A673 (cell line): ENCODE results near the gene RHEX. TPM values are rescaled to one million over a fixed set of nuclear protein-coding genes. Genes with fewer than 3 reads are reported as not detected.

ENCODE experiments used
- BruUV-seq: library from RNA; stranded (reverse); fragments of 400-500 nt; replicated peaks from 2 replicates; lab custom pipeline; 2021; lab: Mats Ljungman, UMichigan
- CTCF ChIA-PET: fragments of 300-600 bp; sonication (Branson Sonifier 250); formaldehyde crosslinking; loops from one replicate; lab custom pipeline; 2022; ENCODE audit warnings: antibody characterized with exemption; lab: Charles Lee
- POLR2A ChIA-PET: fragments of 300-600 bp; sonication (Branson Sonifier 250); formaldehyde crosslinking; loops from one replicate; lab custom pipeline; 2022; ENCODE audit warnings: antibody characterized with exemption; ENCODE audit not compliant: low non-redundant PET; lab: Charles Lee
- DNase-seq: peaks from one replicate; pipeline ENCODE4 v3.0.0-alpha.2; 2015; ENCODE audit warnings: low spot score
- H3K27ac ChIP-seq: fragments of 200-600 bp; sonication (generic); 2 replicates; pipeline ENCODE4 v1.5.1; 2016; ENCODE audit warnings: mixed run types, low read depth, mild to moderate bottlenecking, mixed read lengths, antibody characterized with exemption, low read length; ENCODE audit not compliant: poor library complexity, severe bottlenecking
- H3K27me3 ChIP-seq: fragments of 200-600 bp; sonication (generic); replicated peaks from 2 replicates; pipeline ENCODE4 v1.6.1; 2017; ENCODE audit warnings: mixed run types, low read depth, mild to moderate bottlenecking, mixed read lengths, antibody characterized with exemption, low read length; ENCODE audit not compliant: insufficient read depth, poor library complexity
- H3K36me3 ChIP-seq: fragments of 200-600 bp; sonication (generic); 2 replicates; pipeline ENCODE4 v1.6.1; 2016; ENCODE audit warnings: mixed run types, mild to moderate bottlenecking, mixed read lengths, antibody characterized with exemption, low read length; ENCODE audit not compliant: insufficient read depth, poor library complexity, severe bottlenecking
- H3K4me1 ChIP-seq: fragments of 200-600 bp; sonication (generic); 2 replicates; pipeline ENCODE4 v1.6.1; 2017; ENCODE audit warnings: mixed run types, mild to moderate bottlenecking, mixed read lengths, antibody characterized with exemption, low read length; ENCODE audit not compliant: insufficient read depth, poor library complexity, severe bottlenecking
- H3K4me3 ChIP-seq: fragments of 200-600 bp; sonication (generic); 2 replicates; pipeline ENCODE4 v1.5.1; 2016; ENCODE audit warnings: low read depth, mixed run types, mild to moderate bottlenecking, mixed read lengths, low read length; ENCODE audit not compliant: poor library complexity, severe bottlenecking
- H3K9me3 ChIP-seq: fragments of 200-600 bp; sonication (generic); 2 replicates; pipeline ENCODE4 v1.6.1; 2016; ENCODE audit warnings: mixed run types, low read depth, mild to moderate bottlenecking, mixed read lengths, antibody characterized with exemption, low read length; ENCODE audit not compliant: poor library complexity, severe bottlenecking
- EZH2 ChIP-seq: fragments of 200-600 bp; sonication (generic); IDR thresholded peaks from 2 replicates; pipeline ENCODE4 v1.6.1; 2017; ENCODE audit warnings: borderline replicate concordance, low read depth, mild to moderate bottlenecking, mixed read lengths, antibody characterized with exemption, low read length; ENCODE audit not compliant: poor library complexity, severe bottlenecking
- intact Hi-C: fragments of 100-400 bp; cut with micrococcal nuclease; formaldehyde crosslinking; loops from one replicate; pipeline ENCODE4 v1.10.0; 2022; ENCODE audit not compliant: unreplicated experiment
- total RNA-seq: library from RNA; stranded (reverse); gene quantifications from 2 replicates; pipeline ENCODE4 v1.2.3, GENCODE V29; 2021
- TF ChIP-seq, protein P1 (sequence below): fragments of 300-800, 200-600 bp; sonication (generic); conservative IDR thresholded peaks from 2 replicates; pipeline ENCODE4 v1.5.1; 2017; ENCODE audit warnings: low read depth, mild to moderate bottlenecking, antibody characterized with exemption, low read length, moderate library complexity, mixed read lengths

The RHEX gene
- total RNA-seq, 1 experiment from 2014 or later, result not detected

DNA sequence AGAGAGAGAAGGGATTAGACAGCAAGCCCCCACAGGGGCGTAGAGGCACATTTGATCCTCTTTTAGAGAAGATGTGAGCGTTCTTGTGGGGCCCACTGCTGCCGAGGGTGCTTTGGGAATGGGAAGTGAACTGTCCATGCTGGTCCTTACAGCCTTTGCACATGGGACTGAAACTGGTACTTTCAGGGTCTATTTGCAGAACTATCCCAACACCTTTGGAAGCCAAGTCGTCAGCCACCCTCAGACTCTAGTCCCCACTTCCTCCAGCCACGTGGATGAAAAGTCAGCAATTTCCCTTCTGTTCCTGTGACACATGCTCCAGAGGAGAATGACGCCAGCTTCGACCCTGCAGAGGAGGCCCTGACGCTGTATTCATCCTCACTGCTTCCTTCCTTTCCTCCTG, 47.2 kb upstream of the RHEX start:
- Histone ChIP-seq H3K9me3 (no peaks in the 10 kb centered on the region), H3K36me3 (no peaks in the 10 kb centered on the region), H3K4me3 (no peak overlapping the region), H3K4me1 (peaks cover 4% of the 10 kb centered on the region), H3K27me3 (no peaks in the 10 kb centered on the region), H3K27ac (no peak overlapping the region)
- ChIA-PET CTCF (no interaction called here), POLR2A (no interaction called here)
- BruUV-seq, result no TSS peak
- no peak for DNase-seq
- intact Hi-C loops, result no loop called here
- TF ChIP-seq, protein P1, sequence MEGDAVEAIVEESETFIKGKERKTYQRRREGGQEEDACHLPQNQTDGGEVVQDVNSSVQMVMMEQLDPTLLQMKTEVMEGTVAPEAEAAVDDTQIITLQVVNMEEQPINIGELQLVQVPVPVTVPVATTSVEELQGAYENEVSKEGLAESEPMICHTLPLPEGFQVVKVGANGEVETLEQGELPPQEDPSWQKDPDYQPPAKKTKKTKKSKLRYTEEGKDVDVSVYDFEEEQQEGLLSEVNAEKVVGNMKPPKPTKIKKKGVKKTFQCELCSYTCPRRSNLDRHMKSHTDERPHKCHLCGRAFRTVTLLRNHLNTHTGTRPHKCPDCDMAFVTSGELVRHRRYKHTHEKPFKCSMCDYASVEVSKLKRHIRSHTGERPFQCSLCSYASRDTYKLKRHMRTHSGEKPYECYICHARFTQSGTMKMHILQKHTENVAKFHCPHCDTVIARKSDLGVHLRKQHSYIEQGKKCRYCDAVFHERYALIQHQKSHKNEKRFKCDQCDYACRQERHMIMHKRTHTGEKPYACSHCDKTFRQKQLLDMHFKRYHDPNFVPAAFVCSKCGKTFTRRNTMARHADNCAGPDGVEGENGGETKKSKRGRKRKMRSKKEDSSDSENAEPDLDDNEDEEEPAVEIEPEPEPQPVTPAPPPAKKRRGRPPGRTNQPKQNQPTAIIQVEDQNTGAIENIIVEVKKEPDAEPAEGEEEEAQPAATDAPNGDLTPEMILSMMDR, result no peak

DNA sequence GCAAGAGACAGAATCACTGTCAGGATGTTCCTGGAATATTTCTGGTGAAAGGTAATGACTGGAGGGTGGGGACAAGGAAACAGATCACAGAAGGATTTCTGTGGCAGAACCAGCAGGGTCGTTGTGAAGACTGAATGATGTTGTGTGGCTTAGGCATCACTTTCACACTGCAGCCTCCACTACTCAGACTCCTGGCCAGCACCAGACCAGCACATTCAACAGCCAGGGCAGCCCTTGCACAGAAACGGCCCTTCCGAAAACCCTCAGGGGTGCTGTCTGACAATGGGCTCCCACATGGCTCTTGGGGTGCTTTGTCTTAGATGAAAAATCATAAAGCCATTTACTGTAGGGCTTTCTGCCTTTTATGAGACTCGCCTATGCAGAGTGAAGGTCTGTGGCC, 46.0 kb upstream of the RHEX start:
- Histone ChIP-seq H3K36me3 (no peaks in the 10 kb centered on the region), H3K4me1 (peaks cover 4% of the 10 kb centered on the region), H3K27me3 (no peaks in the 10 kb centered on the region), H3K4me3 (no peak overlapping the region), H3K9me3 (no peaks in the 10 kb centered on the region), H3K27ac (no peak overlapping the region)
- intact Hi-C loops, result no loop called here
- TF ChIP-seq EZH2, result no peak
- TF ChIP-seq, protein P1, result no peak
- ChIA-PET POLR2A (no interaction called here), CTCF (no interaction called here)
- DNase-seq, result no peak
- no TSS peak for BruUV-seq

DNA sequence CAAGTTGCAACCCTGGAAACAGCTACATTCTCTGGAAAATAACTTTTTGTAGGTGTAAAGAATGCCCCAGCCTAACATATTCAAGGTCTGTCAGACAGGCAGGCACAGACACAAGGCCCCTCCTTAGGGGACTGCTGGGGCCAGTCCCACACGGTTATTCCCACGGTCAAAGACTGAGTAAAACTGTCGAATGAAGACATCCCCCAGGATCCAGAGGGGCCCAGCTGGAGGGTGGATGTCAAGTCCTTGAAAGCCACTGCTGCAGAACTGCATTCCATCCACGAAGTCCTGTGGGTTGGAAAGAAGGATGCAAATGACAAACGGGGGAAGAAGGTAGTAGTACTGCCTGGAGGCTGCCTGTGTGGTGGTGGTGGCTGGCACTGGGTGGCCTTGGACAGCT, 42.9 kb upstream of the RHEX start:
- ChIA-PET POLR2A (no interaction called here), CTCF (interaction anchor here (0.6 kb wide), 1 partner anchor 33 kb away, joined by 3 read pairs; no protein-coding TSS in a partner anchor)
- Histone ChIP-seq H3K27ac (no peak overlapping the region), H3K27me3 (no peaks in the 10 kb centered on the region), H3K9me3 (no peaks in the 10 kb centered on the region), H3K36me3 (no peaks in the 10 kb centered on the region), H3K4me1 (no peaks in the 10 kb centered on the region), H3K4me3 (no peak overlapping the region)
- no peak for DNase-seq
- TF ChIP-seq, protein P1, result no peak
- no peak for TF ChIP-seq EZH2
- intact Hi-C loops, result no loop called here
- no TSS peak for BruUV-seq
